Thymus (tissue), 11 donors: Measurements from ENCODE around the gene TDRD7. TPM values are rescaled to one million over a fixed set of nuclear protein-coding genes. Genes with fewer than 3 reads are reported as not detected.

Experiments
- DNase-seq, 9 donors: peaks; one replicate each; pipeline ENCODE4 v3.0.0-alpha.2; 2013; ENCODE audit warnings: low spot score in 9 of 9, low read depth in 6 of 9, missing footprints in 1 of 9
- H3K27ac ChIP-seq, 2 donors: one replicate each; pipeline ENCODE4 v1.5.1; 2013; ENCODE audit warnings: control low read depth in 1 of 2, low read depth in 1 of 2, low read length in 1 of 2, mild to moderate bottlenecking in 1 of 2, moderate library complexity in 1 of 2
- H3K27me3 ChIP-seq, 2 donors: one replicate each; pipeline ENCODE4 v1.5.1; 2013; ENCODE audit warnings: low read length in 1 of 2; ENCODE audit not compliant: control insufficient read depth in 2 of 2, insufficient read depth in 1 of 2
- H3K36me3 ChIP-seq, 2 donors: one replicate each; pipeline ENCODE4 v1.5.1; 2013; ENCODE audit warnings: low read length in 1 of 2, mild to moderate bottlenecking in 1 of 2, moderate library complexity in 1 of 2; ENCODE audit not compliant: control insufficient read depth in 2 of 2, insufficient read depth in 2 of 2
- H3K4me1 ChIP-seq, 2 donors: one replicate each; pipeline ENCODE4 v1.5.1; 2013; ENCODE audit warnings: low read length in 2 of 2; ENCODE audit not compliant: control insufficient read depth in 2 of 2, insufficient read depth in 2 of 2
- H3K4me3 ChIP-seq, 2 donors: one replicate each; pipeline ENCODE4 v1.5.1; 2013; ENCODE audit warnings: low read length in 2 of 2, control low read depth in 1 of 2, mild to moderate bottlenecking in 1 of 2
- H3K9me3 ChIP-seq, 2 donors: one replicate each; pipeline ENCODE4 v1.5.1; 2013; ENCODE audit warnings: low read length in 1 of 2, mild to moderate bottlenecking in 1 of 2; ENCODE audit not compliant: control insufficient read depth in 2 of 2, insufficient read depth in 1 of 2
- WGBS: extraction: QIAGEN DNeasy Blood & Tissue Kit; methylation state at CpG from one replicate; pipeline ENCODE4 v1.1.7; 2013; 5-methylcytosine and 5-hydroxymethylcytosine counted together
- polyA plus RNA-seq: library from polyadenylated mRNA; stranded (reverse); fragments of 200-250 nt; gene quantifications from one replicate; pipeline ENCODE4 v1.2.3, GENCODE V29; 2013
- total RNA-seq: library from RNA; stranded (reverse); fragments of 120-200 nt; gene quantifications from one replicate; pipeline ENCODE4 v1.2.4, GENCODE V29; 2013
- donor health status: healthy.

TDRD7 gene
- total and polyA plus RNA-seq, 2 donors: 12.3 to 14.2 TPM

DNA sequence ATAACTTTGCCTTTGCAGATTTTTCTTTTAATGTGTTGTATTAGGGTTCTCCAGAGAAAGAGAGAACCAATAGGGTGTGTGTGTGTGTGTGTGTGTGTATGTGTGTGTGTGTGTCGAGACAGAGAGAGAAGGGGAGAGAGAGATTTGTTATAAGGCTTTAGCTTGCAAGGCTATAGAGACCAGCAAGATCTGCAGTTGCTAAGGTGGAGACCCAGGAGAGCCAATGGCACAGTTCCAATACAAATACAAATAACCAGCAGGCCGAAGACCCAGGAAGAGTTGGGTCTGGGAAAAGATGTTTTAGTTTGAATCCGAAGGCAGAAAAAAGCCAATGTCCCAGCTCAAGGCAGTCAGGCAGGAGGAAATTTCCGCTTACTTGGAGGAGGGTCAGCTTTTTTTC, 112.5 kb downstream of the TDRD7 start:
- Histone ChIP-seq H3K4me1 (no peaks in the 10 kb centered on the region), H3K36me3 (no peaks in the 10 kb centered on the region), H3K27ac (no peak overlapping the region), H3K9me3 (no peaks in the 10 kb centered on the region), H3K27me3 (peaks cover 3 to 9% of the 10 kb centered on the region in 2 donors), H3K4me3 (no peak overlapping the region)
- 86% methylated on average over 4 of the region's 4 CpGs for WGBS
- no peak for DNase-seq

DNA sequence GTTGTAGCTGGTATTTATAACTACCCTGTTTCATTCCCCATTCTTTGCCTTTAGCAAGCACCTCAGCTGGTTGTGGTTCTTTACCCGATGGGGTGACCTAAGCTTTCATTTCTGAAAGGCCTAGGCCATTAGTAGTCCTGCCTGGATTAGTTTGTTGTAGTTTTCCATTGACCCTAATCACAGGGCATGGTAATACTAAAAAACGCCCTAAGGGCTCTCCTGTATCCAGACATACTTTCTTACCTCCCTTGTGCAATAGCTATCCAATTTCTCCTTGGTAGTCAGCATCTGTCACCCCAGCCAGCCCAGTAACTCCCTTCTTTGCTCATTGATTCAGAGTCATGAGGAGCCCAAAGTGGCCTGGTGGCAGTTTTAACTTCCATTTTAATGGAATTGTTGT, 113.6 kb downstream of the TDRD7 start:
- 92% methylated on average over 2 of the region's 2 CpGs for WGBS
- Histone ChIP-seq H3K9me3 (no peaks in the 10 kb centered on the region), H3K27ac (no peak overlapping the region), H3K36me3 (no peaks in the 10 kb centered on the region), H3K27me3 (peaks cover 0 to 2% of the 10 kb centered on the region in 2 donors), H3K4me3 (no peak overlapping the region), H3K4me1 (no peaks in the 10 kb centered on the region)
- DNase-seq: no peak

DNA sequence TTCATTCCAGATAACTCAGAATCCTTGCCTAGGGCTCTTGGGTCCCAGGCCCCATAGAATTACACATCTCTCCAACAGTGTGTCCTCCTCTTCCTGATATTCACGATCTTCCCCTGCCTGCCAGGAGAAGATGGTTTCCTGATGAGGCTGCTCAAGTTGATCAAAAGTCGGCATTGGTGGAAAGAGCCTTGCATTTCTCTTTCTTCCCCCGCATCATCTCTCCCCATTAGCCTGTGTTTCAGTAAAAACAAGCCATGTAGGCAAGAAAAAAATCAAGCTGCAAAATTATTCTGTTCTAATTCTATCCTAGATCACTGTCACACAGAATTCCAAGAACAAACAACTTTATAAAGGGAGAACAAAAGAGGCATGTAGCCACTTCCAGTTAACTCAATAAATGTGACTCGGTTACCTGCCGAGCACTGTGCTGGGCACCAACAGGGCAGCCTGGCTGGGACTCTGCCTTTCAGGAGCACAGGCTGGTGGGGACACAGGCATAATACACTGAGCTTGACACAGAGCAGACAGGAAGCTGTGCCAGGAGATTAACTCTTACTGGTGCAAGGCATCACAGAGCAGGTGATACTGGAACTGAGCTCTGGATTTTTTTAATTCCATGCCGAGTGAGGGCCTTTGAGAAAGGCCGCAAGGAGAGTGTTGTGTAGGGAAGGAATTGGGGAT, 115.1 kb downstream of the TDRD7 start:
- no peaks in the 10 kb centered on the region for H3K4me1 ChIP-seq
- 96% methylated on average over 7 of the region's 7 CpGs for WGBS
- H3K36me3 ChIP-seq: no peaks in the 10 kb centered on the region
- no peak overlapping the region for H3K4me3 ChIP-seq
- H3K9me3 ChIP-seq: no peaks in the 10 kb centered on the region
- H3K27me3 ChIP-seq: peaks cover 0 to 2% of the 10 kb centered on the region in 2 donors
- H3K27ac ChIP-seq: no peak overlapping the region
- no peak for DNase-seq

DNA sequence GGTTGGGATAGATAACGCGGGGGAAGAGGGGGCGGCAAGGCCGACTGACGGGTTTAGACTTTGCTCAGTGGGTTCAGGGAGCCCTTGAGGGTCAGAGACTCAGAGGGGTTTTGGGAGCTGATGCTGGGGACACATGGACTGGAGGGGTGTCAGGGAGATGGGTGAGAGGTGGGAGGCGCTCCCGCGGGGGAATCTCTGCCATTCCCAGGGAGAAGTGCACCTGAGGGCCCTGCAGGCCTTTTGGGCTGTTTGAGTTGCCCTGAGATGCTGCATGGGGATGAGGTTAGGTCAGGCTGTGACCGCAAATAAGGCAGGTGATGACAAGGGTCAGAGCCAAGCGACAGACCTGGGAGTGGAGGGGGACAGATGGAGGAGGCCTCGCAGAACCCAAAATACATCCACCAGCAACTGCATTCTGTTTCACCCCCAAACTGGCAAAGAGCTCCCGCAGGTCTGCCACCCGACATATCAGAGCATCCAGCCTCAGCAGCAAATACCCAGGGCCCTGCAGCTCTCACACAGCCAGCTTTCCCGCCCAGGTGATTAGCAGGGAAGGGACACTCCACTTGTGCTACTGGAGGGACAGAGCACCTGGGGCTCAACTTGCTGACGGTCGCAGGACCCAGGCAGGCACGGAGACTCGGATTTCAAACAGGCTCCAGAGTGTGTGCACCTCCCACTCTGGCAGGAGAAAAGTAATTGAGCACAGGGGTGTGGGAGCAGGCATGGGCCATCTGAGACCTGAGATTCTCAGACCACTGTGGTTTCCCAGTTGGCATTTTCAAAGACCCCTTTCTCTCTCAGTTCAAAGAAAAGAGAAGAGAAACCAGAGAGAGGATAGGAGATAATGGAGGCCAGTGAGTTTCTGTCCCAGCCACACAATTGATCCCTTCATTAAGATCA, 116.0 kb downstream of the TDRD7 start:
- Histone ChIP-seq H3K9me3 (no peaks in the 10 kb centered on the region), H3K27ac (no peak overlapping the region), H3K4me1 (no peaks in the 10 kb centered on the region), H3K4me3 (no peak overlapping the region), H3K27me3 (no peaks in the 10 kb centered on the region), H3K36me3 (no peaks in the 10 kb centered on the region)
- 95% methylated on average over 18 of the region's 18 CpGs for WGBS
- no peak for DNase-seq

DNA sequence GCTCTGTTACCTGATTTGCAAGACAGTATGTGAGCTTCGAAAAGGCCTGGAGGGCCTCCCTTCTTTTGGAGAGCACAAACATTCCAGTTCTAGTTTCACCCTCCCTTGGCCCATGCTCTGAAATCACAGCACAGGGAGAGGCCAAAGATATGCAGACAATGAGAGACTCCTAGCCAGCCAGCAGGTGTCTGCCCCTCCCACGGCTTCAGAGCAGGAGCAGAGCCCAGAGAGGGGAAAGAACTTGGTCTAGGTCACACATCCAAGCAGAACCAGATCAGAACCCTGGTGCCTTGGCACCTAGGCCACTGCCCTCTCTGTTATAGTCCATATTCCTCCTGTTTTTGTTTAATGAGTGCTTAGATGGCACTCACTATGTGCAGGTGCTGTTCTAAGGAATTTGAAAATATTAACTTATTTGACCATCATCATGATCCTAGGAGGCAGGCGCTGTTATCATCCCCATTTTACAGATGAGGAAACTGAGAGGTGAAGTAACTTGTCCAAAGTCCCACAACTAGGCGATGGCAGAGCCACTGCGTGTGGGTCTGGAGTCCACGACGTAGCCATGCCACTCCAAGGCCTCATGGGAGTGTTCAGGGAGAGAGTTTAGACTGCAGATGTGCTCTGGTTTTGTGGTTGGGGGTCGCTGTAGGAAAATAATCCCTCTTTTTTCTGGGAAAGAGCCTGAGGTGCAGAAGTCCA, 116.8 kb downstream of the TDRD7 start:
- no peaks in the 10 kb centered on the region for H3K4me1 ChIP-seq
- no peak overlapping the region for H3K4me3 ChIP-seq
- no peaks in the 10 kb centered on the region for H3K27me3 ChIP-seq
- H3K36me3 ChIP-seq: no peaks in the 10 kb centered on the region
- no peak overlapping the region for H3K27ac ChIP-seq
- H3K9me3 ChIP-seq: no peaks in the 10 kb centered on the region
- no peak for DNase-seq
- WGBS: 94% methylated on average over 8 of the region's 8 CpGs

DNA sequence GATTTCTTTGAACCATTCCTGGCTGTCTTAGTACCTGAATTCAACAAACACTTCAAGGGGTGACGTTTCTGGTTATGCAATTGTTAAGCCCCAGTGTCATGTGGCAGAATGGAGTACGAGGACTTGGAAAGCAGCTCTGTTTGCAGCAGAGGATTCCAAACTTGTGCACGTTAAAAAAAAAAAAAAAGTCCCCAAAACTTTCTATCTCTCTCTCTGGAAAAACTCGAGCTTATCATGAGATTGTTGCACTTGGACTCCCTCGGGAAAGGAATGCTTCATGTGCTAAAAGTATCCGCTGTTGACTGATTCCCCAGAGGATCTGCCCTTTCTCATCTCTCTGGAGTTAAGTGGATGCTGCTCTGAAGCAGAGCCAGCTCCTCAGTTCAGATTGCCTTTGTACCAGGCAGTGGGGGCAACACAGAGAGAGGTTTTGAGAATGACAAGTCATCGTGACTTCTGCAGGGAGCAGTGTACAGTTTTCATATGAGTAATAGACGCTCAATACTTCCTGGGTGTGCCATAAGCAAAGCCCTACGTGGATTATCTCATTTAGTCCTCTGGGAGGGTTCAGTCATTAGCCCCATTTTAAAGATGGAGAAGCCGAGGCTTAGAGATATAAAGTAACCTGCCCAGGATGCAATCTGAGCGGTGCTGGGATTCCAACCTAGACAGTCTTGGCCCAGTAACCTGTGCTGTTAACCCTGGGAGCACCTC, 117.6 kb downstream of the TDRD7 start:
- DNase-seq: no peak
- no peak overlapping the region for H3K4me3 ChIP-seq
- WGBS: 86% methylated on average over 11 of the region's 11 CpGs
- no peaks in the 10 kb centered on the region for H3K4me1 ChIP-seq
- H3K9me3 ChIP-seq: no peaks in the 10 kb centered on the region
- no peaks in the 10 kb centered on the region for H3K36me3 ChIP-seq
- H3K27me3 ChIP-seq: no peaks in the 10 kb centered on the region
- H3K27ac ChIP-seq: no peak overlapping the region

DNA sequence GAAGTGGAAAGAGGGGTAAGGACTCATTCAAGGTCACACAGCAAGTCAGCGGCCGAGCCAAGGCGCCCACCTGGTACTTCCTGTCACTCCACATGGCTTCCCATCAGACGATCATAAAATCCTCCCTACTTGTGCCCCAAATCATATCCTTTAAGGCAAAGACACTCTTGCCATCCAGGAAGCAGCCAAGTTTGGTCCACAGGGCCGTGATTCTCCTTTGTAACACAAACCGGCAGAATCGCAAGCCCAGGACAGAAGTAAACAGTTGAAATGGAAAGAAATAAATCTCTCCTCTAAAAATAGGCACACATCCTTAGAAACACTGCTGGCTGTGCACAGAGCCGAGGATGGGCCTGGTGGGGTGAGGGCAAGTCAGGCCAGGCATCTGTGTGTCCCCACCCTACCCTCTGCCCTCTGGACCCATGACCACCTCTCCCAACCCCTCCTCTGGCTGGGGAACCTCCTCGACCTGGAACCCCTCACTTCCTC, 120.0 kb downstream of the TDRD7 start:
- WGBS: 79% methylated on average over 9 of the region's 9 CpGs
- H3K27ac ChIP-seq: no peak overlapping the region
- H3K9me3 ChIP-seq: no peaks in the 10 kb centered on the region
- no peaks in the 10 kb centered on the region for H3K36me3 ChIP-seq
- no peaks in the 10 kb centered on the region for H3K4me1 ChIP-seq
- H3K4me3 ChIP-seq: no peak overlapping the region
- no peak for DNase-seq
- H3K27me3 ChIP-seq: no peaks in the 10 kb centered on the region

DNA sequence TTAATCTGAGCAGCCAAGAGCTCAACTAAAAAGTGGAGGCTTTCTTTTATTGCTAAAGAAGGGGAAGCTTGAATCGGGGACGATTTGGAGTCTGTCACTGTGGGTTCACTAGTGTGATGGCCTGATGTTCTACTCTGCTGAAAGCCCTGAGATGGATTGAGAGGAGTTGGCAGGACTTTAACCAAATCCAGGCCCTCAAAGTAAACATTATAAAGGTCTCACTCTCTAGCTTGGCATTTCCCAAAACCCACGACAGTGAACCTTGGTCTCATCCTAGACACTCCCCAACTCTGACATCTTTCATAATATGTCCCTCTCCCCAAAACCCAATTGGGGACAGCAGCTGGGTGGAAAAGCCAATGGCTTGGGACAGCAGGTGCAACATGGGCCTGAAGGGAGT, 122.3 kb downstream of the TDRD7 start:
- no peaks in the 10 kb centered on the region for H3K4me1 ChIP-seq
- H3K27me3 ChIP-seq: no peaks in the 10 kb centered on the region
- H3K36me3 ChIP-seq: no peaks in the 10 kb centered on the region
- no peak overlapping the region for H3K4me3 ChIP-seq
- no peaks in the 10 kb centered on the region for H3K9me3 ChIP-seq
- 95% methylated on average over 3 of the region's 3 CpGs for WGBS
- no peak for DNase-seq
- no peak overlapping the region for H3K27ac ChIP-seq
